LNCAP (cell line): ENCODE data around the gene MAPK11.

ENCODE experiments used
- CTCF ChIP-seq: fragments of 450-650 bp; IDR thresholded peaks from 2 replicates; pipeline ENCODE4 v1.5.1; 2017; ENCODE audit warnings: mild to moderate bottlenecking

MAPK11 gene

GRCh38 chr22:50305923-50306566 lies 35.9 kb upstream of the MAPK11 start:
- no peak for TF ChIP-seq CTCF

GRCh38 chr22:50305393-50305922 lies 35.3 kb upstream of the MAPK11 start:
- no peak for TF ChIP-seq CTCF

GRCh38 chr22:50304528-50305392 lies 34.6 kb upstream of the MAPK11 start:
- TF ChIP-seq CTCF: no peak

GRCh38 chr22:50303848-50304527 lies 33.8 kb upstream of the MAPK11 start:
- no peak for TF ChIP-seq CTCF

GRCh38 chr22:50303515-50303847 lies 33.3 kb upstream of the MAPK11 start:
- no peak for TF ChIP-seq CTCF

GRCh38 chr22:50302564-50302963 lies 32.4 kb upstream of the MAPK11 start:
- no peak for TF ChIP-seq CTCF

- TF ChIP-seq CTCF: no peak
Measured at GRCh38 chr22:50302041-50302541, 31.9 kb upstream of the MAPK11 start.
